GM12878 (cell line): Measurements from ENCODE around the gene FOXG1. TPM values are rescaled to one million over a fixed set of nuclear protein-coding genes. Genes with fewer than 3 reads are reported as not detected.

Experiments used
- ATAC-seq: fragments of 200-7000 bp; cut with Tn5 transposase; 3 replicates; pipeline ENCODE4 v1.9.1; 2020; ENCODE audit warnings: mild to moderate bottlenecking, moderate library complexity
- Bru-seq: library from RNA; stranded (reverse); fragments of 400-500 nt; gene quantifications from one replicate; lab custom pipeline; 2021; lab: Mats Ljungman, UMichigan
- BruChase-seq, 2 experiments: library from RNA; stranded (reverse); fragments of 400-500 nt; gene quantifications; one replicate each; lab custom pipeline; 2021; lab: Mats Ljungman, UMichigan
- BruUV-seq: library from RNA; stranded (reverse); fragments of 400-500 nt; replicated peaks from 2 replicates; lab custom pipeline; 2021; lab: Mats Ljungman, UMichigan
- CTCF ChIA-PET: fragments of 300-600 bp; sonication (Branson Sonifier 250); formaldehyde crosslinking; extraction: SDS; loops from one replicate; lab custom pipeline; 2021; ENCODE audit warnings: inconsistent platforms; lab: Yijun Ruan, JAX
- POLR2A ChIA-PET: fragments of 350-600 bp; formaldehyde crosslinking; extraction: SDS; loops from one replicate; lab custom pipeline; 2021; ENCODE audit warnings: inconsistent platforms; lab: Charles Lee
- RAD21 ChIA-PET: fragments of 300-600 bp; sonication (Branson Sonifier 250); formaldehyde crosslinking; loops from one replicate; lab custom pipeline; 2023; ENCODE audit warnings: antibody characterized with exemption; ENCODE audit not compliant: unreplicated experiment; lab: Charles Lee
- SMC1A ChIA-PET: fragments of 300-600 bp; sonication (Branson Sonifier 250); formaldehyde crosslinking; loops from one replicate; lab custom pipeline; 2023; ENCODE audit not compliant: unreplicated experiment, uncharacterized antibody; lab: Charles Lee
- DNase-seq: peaks from one replicate; pipeline ENCODE4 v3.0.0-alpha.2; 2011; ENCODE audit warnings: low read depth, low spot score
- FAIRE-seq: peaks from 3 replicates; lab custom pipeline; 2011; peaks lifted over from hg19 to GRCh38; lab: Jason Lieb, UNC
- H2AFZ ChIP-seq: 2 replicates; pipeline ENCODE4 v1.6.0; 2011; ENCODE audit warnings: low read depth, low read length, control low read depth; ENCODE audit not compliant: control insufficient read depth
- H3K27ac ChIP-seq: 2 replicates; pipeline ENCODE4 v1.5.1; 2011; ENCODE audit warnings: control low read depth; ENCODE audit not compliant: control insufficient read depth, insufficient read depth
- H3K27me3 ChIP-seq, 2 experiments: replicated peaks in 1 of 2; 2 replicates each; pipeline versions ENCODE4 v1.6.0 to v1.6.1; 2011; ENCODE audit warnings: low read length in 1 of 2; ENCODE audit not compliant: control insufficient read depth in 2 of 2, insufficient read depth in 2 of 2
- H3K36me3 ChIP-seq, 2 experiments: 2 replicates each; pipeline ENCODE4 v1.5.1; 2011; ENCODE audit warnings: low read length in 1 of 2; ENCODE audit not compliant: control insufficient read depth in 2 of 2, insufficient read depth in 2 of 2
- H3K4me1 ChIP-seq: 2 replicates; pipeline ENCODE4 v1.6.1; 2011; ENCODE audit warnings: mild to moderate bottlenecking, low read length, moderate library complexity, mixed read lengths; ENCODE audit not compliant: control insufficient read depth, insufficient read depth
- H3K4me2 ChIP-seq: 2 replicates; pipeline ENCODE4 v1.6.0; 2011; ENCODE audit warnings: control low read depth; ENCODE audit not compliant: control insufficient read depth, insufficient read depth
- H3K4me3 ChIP-seq: fragments of 200-600 bp; sonication (generic); 2 replicates; pipeline ENCODE4 v1.5.1; 2016
- H3K79me2 ChIP-seq: 2 replicates; pipeline ENCODE4 v1.6.0; 2011; ENCODE audit warnings: low read length; ENCODE audit not compliant: control insufficient read depth, insufficient read depth
- H3K9ac ChIP-seq: 2 replicates; pipeline ENCODE4 v1.8.0; 2011; ENCODE audit warnings: low read length, control low read depth, mixed read lengths; ENCODE audit not compliant: control insufficient read depth, insufficient read depth
- H3K9me3 ChIP-seq: replicated peaks from 3 replicates; pipeline ENCODE4 v1.5.1; 2011; ENCODE audit warnings: mild to moderate bottlenecking, low read length; ENCODE audit not compliant: control insufficient read depth, insufficient read depth
- H4K20me1 ChIP-seq: 2 replicates; pipeline ENCODE4 v1.6.0; 2011; ENCODE audit not compliant: control insufficient read depth, insufficient read depth
- RB1 ChIP-seq: fragments of 450-650 bp; formaldehyde crosslinking; IDR thresholded peaks from 2 replicates; pipeline ENCODE4 v1.6.1; 2017; ENCODE audit warnings: mild to moderate bottlenecking, borderline replicate concordance
- RCOR1 ChIP-seq: conservative IDR thresholded peaks from 2 replicates; pipeline ENCODE4 v1.6.1; 2012; ENCODE audit warnings: low read depth, low read length, improper control_type of control experiment
- SMARCA5 ChIP-seq: fragments of 450-650 bp; IDR thresholded peaks from 2 replicates; pipeline ENCODE4 v1.6.1; 2017; ENCODE audit warnings: mild to moderate bottlenecking
- SP1 ChIP-seq: IDR thresholded peaks from one replicate; pipeline ENCODE4 v1.6.1; 2011; ENCODE audit warnings: low read depth, low read length
- SPI1 ChIP-seq: IDR thresholded peaks from 2 replicates; pipeline ENCODE4 v1.6.1; 2011; ENCODE audit warnings: low read depth, mild to moderate bottlenecking, low read length, moderate library complexity, borderline replicate concordance; ENCODE audit not compliant: insufficient read depth
- ZZZ3 ChIP-seq: IDR thresholded peaks from 2 replicates; pipeline ENCODE4 v1.6.1; 2011; ENCODE audit warnings: low read depth; ENCODE audit not compliant: control insufficient read depth, insufficient read length
- WGBS: methylation state at CpG from one replicate; pipeline ENCODE4 v1.1.6; 2016; ENCODE audit warnings: low lambda C conversion rate; ENCODE audit not compliant: insufficient replicate concordance, insufficient coverage; ENCODE audit errors: missing lambda C conversion rate; 5-methylcytosine and 5-hydroxymethylcytosine counted together
- in situ Hi-C: fragments of 300-500 bp; cut with MboI; formaldehyde crosslinking; loops from 9 replicates; pipeline ENCODE4 v1.14.3; 2018; ENCODE audit warnings: mixed read lengths
- intact Hi-C: fragments of 100-400 bp; cut with micrococcal nuclease; formaldehyde crosslinking; loops from one replicate; pipeline ENCODE4 v1.14.2; 2022; ENCODE audit not compliant: unreplicated experiment
- long read RNA-seq, 2 experiments: library from polyadenylated mRNA; unstranded; transcript quantifications; one replicate each; pipeline ENCODE4 v2.0.0, GENCODE V29; 2019 to 2020
- polyA minus RNA-seq, 3 experiments: library from RNA; depleted of rRNA, polyadenylated mRNA; stranded (reverse); fragments of >200 nt; gene quantifications; 2 replicates each; pipeline ENCODE4 v1.2.3, GENCODE V29; 2011
- polyA plus RNA-seq, 11 experiments: library from polyadenylated mRNA; depleted of rRNA in 4 of 11; unstranded in 6 of 11; stranded (reverse) in 5 of 11; fragments of >200 nt; fragmentation: Nextera tagmentation in 4 of 11; fragmentation: Illumina TruSeq in 1 of 11; extraction: Ambion mirVana in 4 of 11; extraction: Trizol in 1 of 11; gene quantifications; 1 replicate in 1 of 11; 2 replicates in 10 of 11; pipeline versions ENCODE4 v1.2.1 to v1.2.3, GENCODE V29; 2011 to 2016; ENCODE audit warnings: inconsistent platforms in 2 of 11, missing spikeins in 2 of 11, low read depth in 1 of 11
- total RNA-seq, 4 experiments: library from RNA; depleted of rRNA in 3 of 4; stranded (reverse); fragments of >200 nt in 3 of 4; fragmentation: Illumina TruSeq in 1 of 4; extraction: Trizol in 1 of 4; gene quantifications; 2 replicates each; pipeline versions ENCODE4 v1.2.1 to v1.2.3, GENCODE V29; 2013 to 2021

FOXG1 gene
- 0.06 and 0.12 TPM in 2 replicates for total RNA-seq (2013; cell fraction: nucleolus; rRNA removed)
- total RNA-seq (2014; rRNA removed) (0.05 and 0.06 TPM in 2 replicates), total RNA-seq (2014; rRNA removed; fragmentation: Illumina TruSeq; extraction: Trizol) (0.04 and 0.05 TPM in 2 replicates), total RNA-seq (2021) (0.32 and 0.44 TPM in 2 replicates), polyA plus RNA-seq (2011; rRNA removed) (not detected in 2 replicates), polyA plus RNA-seq (2014; fragmentation: Illumina TruSeq; extraction: Trizol) (0.07 TPM in 1 of 2 replicates, not detected in the other), polyA plus RNA-seq (2014; fragmentation: Nextera tagmentation; extraction: Ambion mirVana) (under 1 TPM; 0.05 to 0.13 TPM), polyA plus RNA-seq (2014; rRNA removed) (0.13 and 0.19 TPM in 2 replicates), polyA plus RNA-seq (2016; fragmentation: Nextera tagmentation; extraction: Ambion mirVana) (under 1 TPM; 0.04 TPM), polyA minus RNA-seq (2011; rRNA and poly(A)+ RNA removed) (not detected in 2 replicates), Bru-seq, nascent RNA (not detected), BruChase-seq, experiment 1, labeled RNA remaining after a 6-hour chase (not detected), BruChase-seq, experiment 2, labeled RNA remaining after a 2-hour chase (not detected)
- not detected for polyA plus RNA-seq (2011; ENCODE audit: low read depth)
- polyA plus RNA-seq (2011; cell fraction: cytosol; rRNA removed): 0.02 TPM in 1 of 2 replicates, not detected in the other
- polyA plus RNA-seq (2011; cell fraction: nucleus; rRNA removed): 0.13 and 0.19 TPM in 2 replicates
- 0.04 and 0.07 TPM in 2 replicates for polyA plus RNA-seq (2012)
- polyA minus RNA-seq (2011; cell fraction: cytosol; rRNA and poly(A)+ RNA removed): not detected in 2 replicates
- polyA minus RNA-seq (2011; cell fraction: nucleus; rRNA and poly(A)+ RNA removed): not detected in 2 replicates
- long read RNA-seq, experiment 1: 0 reads
- long read RNA-seq, experiment 2: 0 reads

- CTCF ChIA-PET: no interaction called here
- no peak for ATAC-seq
These were observed at the start of gene FOXG1 for GRCh38 chr14:28766469-28766955. Gene FOXG1, plus strand, starts transcription at chr14:28766787. Its CDS starts 493 bp downstream, at chr14:28767280.

GRCh38 chr14:28719130-28719529 is 47.5 kb upstream of the FOXG1 start:
- SMC1A ChIA-PET: no interaction called here
- 42% methylated on average over 5 of the region's 5 CpGs for WGBS

More at GRCh38 chr14:28766469-28766955, at the start of gene FOXG1:
- RAD21 ChIA-PET: no interaction called here
- Histone ChIP-seq H3K4me3 (no peak within 1 kb of the TSS), H4K20me1 (no peaks in the 10 kb centered on the region), H2AFZ (no peak within 1 kb of the TSS; the same call in 1 of the 2 replicates), H3K4me2 (0 out of 2 replicates have a peak within 1 kb of the TSS, but pooled peaks have one; percentile 3), H3K79me2 (no peaks in the 10 kb centered on the region), H3K27ac (no peak within 1 kb of the TSS), H3K9me3 (peaks cover 2% of the 10 kb centered on the region; the same call in 1 of the 3 replicates), H3K4me1 (no peaks in the 10 kb centered on the region), H3K27me3 (peaks cover 0 to 3% of the 10 kb centered on the region in 2 experiments; a peak in 2 of 4 replicates), H3K9ac (no peak within 1 kb of the TSS), H3K36me3 (no peaks in the 10 kb centered on the region)
- DNase-seq: no peak
- no TSS peak for BruUV-seq
- intact Hi-C loops: no loop called here
- TF ChIP-seq RCOR1 (no peak), SP1 (no peak), SPI1 (no peak), ZZZ3 (no peak), SMARCA5 (no peak)
- 79% methylated on average over 24 of the region's 58 CpGs for WGBS
- POLR2A ChIA-PET: no interaction called here
- FAIRE-seq: no peak
- SMC1A ChIA-PET: no interaction called here
- in situ Hi-C loops: loop anchor here (25.0 kb wide), 2 partner anchors 446 to 1671 kb away; no protein-coding TSS in a partner anchor

More at GRCh38 chr14:28719130-28719529, 47.5 kb upstream of the FOXG1 start:
- no peak for FAIRE-seq
- Histone ChIP-seq H2AFZ (no peak overlapping the region), H3K9ac (no peak overlapping the region), H4K20me1 (no peaks in the 10 kb centered on the region)
- ChIA-PET POLR2A (no interaction called here), RAD21 (no interaction called here), CTCF (no interaction called here)
- BruUV-seq: no TSS peak
- no peak for TF ChIP-seq RB1
- TF ChIP-seq, all 136 proteins: peak for 0
- Histone ChIP-seq H3K79me2 (no peaks in the 10 kb centered on the region), H3K4me2 (no peak overlapping the region), H3K4me3 (no peak overlapping the region), H3K9me3 (no peaks in the 10 kb centered on the region), H3K36me3 (no peaks in the 10 kb centered on the region), H3K27ac (no peak overlapping the region), H3K4me1 (no peaks in the 10 kb centered on the region), H3K27me3 (no peaks in the 10 kb centered on the region)
- ATAC-seq (no peak), DNase-seq (no peak)
- in situ Hi-C loops: no loop called here
- intact Hi-C loops: no loop called here
